ENCODE data around the gene ZNF8.
"Not testable (repeated sequence)": the region's sequence is repeated elsewhere in the genome, so short reads cannot be mapped to it uniquely, and the experiment has no call there.

ZNF8 gene

DNA sequence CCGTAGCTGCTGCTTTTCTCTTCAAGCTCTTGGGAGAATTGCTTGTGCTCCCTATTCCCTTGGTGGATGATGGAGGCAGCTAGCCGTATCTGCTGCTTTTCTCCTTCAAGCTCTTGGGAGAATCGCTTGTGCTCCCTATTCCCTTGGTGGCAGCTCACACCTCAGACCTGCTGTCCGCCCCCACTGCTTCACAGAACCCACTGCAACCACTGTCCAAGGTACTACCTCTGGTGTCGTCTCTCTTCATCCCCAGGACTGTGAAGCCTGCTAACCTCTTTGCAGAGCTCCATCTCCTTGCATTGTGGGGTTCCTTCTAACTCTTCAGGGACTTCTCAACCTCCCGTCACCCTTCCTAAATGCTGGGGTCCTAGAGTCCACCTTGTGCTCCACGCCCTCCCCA lies 21.9 kb downstream of the ZNF8 start:
- no peak for DNase-seq

DNA sequence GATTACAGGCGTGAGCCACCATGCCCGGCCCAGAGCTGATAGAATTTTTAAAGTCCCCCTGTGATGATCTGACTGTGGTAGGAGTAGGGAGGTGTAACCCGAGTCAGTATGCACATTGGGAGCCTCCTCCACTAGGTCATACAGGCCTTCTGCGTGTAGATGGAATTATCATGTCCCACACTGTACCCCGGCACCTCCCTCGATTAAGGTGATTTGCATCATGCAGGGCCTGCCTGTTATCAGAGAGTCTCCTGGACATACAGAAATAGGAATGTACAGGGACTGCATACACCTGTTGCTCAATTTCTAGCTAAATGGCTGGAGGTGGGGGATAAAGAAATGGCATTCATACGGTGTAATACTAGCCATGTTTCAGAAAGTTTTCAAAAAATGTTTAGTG lies 25.5 kb downstream of the ZNF8 start:
- DNase-seq, result no peak

DNA sequence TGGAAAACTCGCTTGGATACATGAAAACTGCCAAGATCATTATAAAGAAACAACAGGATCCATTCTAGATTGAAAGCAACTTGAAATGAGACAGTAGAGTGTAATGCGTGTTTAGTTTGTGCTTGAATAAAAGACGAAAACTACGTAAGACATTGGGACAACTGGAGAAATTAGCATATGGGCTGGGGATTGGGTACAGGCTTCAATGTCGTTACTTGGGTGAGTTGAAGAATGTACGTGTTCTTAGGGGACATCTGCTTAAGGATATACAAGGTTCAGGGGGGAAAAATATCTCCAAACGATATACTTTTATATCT lies 26.0 kb downstream of the ZNF8 start:
- DNase-seq, result no peak

DNA sequence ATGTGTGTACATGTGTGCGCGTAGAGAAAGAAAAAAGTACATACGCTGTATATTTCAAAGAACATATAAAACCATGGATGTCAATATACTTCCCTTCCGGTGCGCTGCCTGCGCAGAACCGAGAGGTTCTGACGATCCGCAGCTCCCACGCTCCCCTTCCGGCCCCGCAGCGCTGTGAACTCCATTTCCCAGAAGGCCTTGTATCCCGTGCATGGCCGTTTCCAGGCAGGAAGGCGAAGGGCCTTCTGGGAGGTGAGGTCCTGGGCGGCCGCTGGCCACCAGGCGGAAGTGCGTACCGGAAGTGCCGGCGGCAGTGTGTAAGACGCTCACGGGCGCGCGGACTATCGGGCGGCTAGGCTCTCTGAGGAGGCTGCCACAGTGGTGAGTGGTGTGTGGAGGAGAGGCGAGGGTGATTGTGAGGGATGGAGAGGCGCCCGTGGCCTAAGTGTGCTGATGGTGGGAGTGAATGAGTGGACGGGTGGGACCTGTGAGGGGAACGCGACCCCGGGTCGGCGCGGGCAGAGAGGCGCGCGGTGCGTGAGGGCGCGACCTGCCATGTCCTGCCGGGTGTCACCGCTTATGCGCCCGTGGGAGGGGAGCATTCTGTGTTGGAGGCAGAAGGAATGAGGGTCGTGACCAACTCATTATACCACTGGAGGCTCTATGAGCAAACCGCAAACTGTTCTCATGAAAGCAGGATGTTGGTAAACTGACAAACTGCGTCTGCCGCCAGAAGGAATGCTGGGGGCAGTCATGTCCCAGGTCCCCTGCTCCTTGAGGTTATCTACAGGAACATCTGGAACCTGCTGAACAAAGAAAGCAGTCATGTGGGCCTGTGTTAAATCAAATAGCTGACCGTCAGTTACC lies 26.5 kb downstream of the ZNF8 start, which contains the start of gene ERVK3-1:
Gene ERVK3-1 (plus strand): TSS at position 313 of the 867 bp plus-strand sequence. CDS start 6,792 bp downstream, outside the sequence.
- DNase-seq, result peak; percentile 96

DNA sequence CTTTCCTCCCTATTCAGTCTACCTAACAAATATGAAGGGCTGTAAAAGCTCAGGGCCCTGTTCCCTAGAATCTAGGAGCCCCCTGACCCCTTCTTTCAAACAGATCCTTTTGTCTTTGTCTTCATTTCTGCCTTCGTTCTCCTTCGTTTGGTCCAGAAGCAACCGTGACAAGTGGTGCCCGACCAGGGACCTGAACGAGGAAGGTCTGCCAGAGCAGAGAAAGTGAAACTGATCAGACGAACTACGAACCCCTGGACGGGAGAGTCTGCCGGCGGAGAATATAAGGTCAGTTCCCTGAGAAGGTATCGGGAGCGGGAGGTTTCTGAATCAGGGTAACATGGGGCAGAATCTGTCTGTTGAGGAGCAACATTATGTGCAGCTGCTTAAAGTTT lies 27.2 kb downstream of the ZNF8 start:
- DNase-seq, result no peak

DNA sequence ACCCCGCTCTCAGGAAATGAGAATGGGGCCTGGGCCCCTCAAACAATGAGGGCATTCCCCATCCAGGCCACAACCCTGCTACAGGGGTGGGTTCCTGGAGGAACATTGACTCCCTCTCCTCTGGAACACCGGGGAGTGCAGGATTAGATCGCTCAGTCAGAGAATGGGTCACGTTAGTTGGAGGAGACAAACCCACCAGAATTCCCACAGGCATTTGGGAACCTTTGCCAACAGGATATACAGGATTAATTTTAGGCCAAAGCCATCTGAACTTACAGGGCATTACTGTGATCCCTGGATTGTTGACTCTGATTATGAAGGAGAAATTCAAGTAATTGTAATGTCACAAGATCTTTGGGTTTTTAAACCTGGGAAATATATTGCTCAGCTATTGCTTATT lies 29.0 kb downstream of the ZNF8 start:
- DNase-seq, result no peak

DNA sequence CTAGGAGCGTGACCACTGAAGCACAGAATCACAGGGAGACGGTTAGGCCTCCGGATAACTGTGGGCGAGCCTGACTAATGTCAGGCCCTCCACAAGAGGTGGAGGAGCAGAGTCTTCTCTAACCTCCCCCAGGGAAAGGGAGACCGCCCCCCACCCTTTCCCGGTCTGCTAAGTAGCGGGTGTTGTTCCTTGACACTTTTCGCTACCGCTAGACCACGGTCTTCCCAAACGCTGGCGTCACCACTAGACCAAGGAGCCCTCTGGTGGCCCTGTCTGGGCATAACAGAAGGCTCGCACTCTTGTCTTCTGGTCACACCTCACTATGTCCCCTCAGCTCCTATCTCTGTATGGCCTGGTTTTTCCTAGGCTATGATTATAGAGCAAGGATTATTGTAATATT lies 31.9 kb downstream of the ZNF8 start:
- not testable (repeated sequence) for DNase-seq

DNA sequence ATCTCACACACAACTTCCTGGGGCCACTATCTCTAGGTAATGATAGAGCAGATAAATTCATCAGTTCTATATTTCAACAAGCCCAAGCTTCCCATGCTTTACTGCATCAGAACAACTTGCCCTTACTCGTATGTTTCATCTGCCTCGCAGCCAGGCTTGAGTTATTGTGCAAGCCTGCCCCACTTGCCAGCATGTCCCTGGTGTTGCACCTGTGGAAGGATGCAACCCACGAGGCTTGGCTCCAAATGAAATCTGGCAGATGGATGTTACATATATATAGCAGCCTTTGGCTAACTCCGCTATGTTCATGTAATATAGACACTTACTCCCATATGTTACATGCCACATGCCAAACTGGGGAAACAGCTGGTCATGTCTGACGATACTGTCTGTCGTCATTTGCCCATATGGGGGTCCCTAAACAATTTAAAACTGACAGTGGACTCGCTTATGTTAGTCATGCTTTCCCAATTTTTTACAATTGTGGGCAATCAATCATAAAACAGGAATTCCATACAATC lies 32.6 kb downstream of the ZNF8 start:
- DNase-seq, result no peak

DNA sequence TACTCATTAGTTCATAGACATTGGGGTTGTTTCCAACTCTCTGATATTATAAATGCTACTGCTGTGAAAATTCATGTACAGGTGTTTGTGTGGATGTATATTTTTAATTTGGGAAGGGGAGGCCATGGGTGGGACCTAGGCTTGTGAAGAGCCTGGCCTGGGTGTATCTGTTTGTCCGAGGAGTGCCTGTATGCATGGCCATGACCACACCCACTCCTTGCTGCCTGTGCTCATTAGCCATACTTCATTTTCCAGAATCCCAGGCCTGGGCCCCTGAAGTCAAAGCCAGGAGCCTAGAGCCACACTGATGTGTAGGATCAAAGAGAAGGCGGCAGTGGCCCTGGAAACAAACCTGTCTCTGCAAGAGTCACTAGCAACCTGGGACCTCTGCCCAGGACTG lies 36.8 kb downstream of the ZNF8 start:
- no peak for DNase-seq

DNA sequence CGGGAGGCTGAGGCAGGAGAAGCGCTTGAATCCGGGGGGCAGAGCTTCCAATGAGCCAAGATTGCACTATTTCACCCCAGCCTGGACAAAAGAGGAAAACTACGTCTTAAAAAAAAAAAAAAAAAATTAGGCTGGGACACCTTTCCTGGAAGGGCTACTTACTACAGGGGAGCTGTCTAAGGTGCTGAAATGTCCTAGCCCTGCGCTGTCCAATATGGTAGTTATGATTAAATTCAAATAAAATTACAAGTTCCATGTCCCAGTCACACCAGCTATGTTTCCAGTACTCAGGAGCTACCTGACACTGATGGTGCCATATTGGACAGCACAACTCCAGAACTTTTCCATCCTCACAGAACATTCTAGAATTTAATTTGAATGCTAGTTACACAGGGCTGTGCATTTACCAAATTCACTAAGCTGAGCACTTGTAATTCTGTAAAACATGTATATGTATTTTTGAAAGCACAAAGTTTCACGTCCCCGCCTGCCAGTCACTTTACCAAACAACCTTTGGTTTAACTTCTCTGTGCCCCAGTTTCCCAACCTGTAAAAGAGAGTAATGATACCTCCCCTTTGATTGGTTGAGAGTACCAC lies 38.8 kb downstream of the ZNF8 start:
- no peak for DNase-seq

DNA sequence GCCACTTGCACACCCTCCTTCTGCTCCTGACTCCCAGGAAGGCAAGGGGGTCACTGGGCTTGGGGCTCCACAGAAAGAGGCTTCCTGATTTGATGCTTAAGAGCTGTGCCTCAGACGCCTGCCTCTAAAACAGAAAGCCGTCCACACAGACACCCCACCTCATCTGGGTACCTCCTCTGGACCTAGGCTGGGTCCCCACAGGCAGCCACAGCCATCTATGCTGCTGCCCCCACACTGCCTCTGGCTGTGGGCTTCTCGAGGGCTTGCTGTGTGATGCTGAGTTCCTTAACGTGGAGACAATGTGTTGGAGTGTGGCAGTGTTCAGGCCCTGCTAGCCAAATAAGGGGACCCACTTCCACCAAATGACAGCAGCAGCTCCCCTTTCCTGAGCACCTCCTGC lies 39.5 kb downstream of the ZNF8 start:
- DNase-seq, result no peak

DNA sequence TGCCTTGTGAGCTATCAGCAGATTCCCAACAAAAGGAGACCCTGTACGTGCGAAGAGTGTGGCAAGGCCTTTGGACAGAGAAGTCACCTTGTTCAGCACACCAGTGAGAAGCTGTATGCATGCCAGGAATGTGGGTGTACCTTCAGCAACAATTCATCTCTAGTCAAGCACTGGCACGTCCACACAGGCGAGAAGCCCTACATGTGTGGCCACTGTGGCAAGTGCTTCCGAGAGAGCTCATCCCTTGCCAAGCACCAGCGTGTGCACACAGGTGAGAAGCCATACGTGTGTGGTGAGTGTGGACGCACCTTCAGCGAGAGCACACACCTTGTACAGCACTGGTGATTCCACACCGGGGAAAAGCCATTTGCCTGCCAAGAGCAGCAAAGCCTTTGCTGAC lies 40.5 kb downstream of the ZNF8 start:
- DNase-seq, result no peak

DNA sequence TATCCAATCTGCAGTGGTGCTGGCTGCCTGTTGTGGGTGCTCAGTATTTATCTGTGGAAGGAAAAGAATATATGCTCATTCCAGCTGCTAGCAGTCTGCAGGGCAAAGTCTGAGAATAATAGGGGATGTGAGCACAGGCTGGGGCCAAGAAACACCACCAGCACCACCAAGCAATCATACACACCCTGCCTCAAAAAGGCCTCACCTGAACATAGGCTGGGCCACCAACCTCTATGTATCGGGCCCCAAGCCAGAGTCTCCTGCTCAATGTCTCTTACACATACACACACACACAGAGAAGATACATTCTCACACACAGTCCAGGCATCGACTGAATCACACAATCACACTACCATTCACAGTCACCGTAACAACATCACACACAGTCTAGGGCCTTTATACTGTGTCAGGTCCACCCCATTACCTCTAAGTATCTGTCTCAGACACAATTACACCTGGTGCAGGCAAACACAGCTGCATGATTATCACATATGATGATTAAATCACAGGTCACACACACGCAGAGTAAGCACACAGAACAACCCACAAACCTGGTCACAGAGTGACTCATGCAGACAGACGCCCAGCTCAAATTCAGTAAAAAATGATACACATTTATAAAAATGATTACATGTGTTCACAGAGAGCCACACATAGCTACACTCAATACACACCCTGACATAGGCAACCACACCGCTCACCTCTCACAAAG lies 46.7 kb downstream of the ZNF8 start:
- no peak for DNase-seq

DNA sequence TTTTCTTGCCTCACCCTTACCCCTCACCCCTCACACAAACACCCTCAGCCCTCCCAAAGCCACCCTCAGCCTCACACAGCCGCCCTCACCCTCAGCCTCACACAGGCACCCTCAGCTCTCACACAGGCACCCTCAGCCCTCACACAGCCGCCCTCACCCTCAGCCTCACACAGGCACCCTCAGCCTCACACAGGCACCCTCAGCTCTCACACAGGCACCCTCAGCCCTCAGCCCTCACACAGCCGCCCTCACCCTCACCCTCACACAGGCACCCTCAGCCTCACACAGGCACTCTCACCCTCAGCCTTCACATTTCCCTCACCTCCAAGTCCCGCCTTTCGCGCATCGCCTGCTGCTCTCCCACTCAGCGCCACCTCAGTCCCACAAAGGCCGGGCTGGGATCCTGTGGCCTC lies 47.8 kb downstream of the ZNF8 start:
- no peak for DNase-seq

DNA sequence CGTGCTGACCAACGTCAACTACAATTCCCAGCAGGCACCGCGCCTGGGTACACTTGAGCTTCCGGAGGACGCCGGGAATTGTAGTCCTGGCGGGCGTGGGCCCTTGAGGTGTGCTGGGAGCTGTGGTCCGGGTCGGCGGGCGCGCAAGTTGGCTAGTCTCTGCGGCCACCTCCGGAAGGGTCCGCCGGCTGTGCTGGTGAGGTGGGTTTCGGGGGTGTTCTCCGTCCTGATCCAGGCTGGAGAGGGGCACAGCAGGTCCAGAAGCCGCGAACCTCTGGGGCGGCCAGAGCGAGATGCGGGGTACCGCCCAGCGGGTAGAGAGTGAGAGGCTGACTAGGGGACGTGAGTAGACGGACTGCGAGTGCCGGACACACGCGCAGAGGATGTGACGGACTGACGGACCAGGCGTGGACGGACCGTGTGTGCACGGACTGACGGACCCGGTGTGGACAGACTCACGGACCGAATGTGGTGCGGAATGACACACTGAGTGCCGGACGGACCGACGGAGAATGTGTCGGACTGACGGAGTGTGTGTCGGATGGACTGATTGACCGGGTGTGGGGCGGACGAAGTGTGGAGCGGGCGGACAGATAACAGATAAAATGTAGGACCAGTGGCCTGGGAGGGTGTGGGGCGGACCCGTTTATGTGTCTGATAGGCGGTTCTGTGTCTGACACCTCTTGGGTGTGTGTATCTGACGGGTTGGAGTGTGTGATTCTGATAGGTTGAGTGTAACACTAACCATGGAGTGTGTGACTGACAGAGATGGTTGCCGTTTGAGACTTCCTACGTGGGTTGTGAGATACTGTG lies 48.4 kb downstream of the ZNF8 start, which contains the start of gene ZSCAN22:
Gene ZSCAN22 (plus strand): TSS at position 81 of the 813 bp plus-strand sequence. CDS start 7,809 bp downstream, outside the sequence.
- DNase-seq, result peak; percentile 79

DNA sequence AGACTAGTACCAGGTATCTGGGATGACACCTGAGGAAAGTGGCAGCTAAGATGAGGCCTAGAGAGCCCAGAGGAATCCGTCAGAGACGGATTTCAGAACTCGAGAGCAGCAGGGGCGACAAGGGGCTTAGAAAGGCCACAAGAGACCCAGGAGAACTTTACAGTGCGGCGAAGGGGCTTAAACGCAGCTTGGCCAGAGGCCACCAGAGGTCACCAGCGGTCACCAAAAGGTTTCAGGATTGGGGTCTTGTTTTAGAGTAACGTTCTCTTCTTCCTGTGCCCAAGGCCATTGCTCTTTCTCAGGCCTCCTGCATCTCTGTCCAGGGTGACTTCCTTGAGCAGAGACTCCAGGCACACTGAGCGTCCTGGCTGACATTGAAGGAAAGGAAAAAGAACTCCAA lies 50.2 kb downstream of the ZNF8 start:
- peak; percentile 8 for DNase-seq

DNA sequence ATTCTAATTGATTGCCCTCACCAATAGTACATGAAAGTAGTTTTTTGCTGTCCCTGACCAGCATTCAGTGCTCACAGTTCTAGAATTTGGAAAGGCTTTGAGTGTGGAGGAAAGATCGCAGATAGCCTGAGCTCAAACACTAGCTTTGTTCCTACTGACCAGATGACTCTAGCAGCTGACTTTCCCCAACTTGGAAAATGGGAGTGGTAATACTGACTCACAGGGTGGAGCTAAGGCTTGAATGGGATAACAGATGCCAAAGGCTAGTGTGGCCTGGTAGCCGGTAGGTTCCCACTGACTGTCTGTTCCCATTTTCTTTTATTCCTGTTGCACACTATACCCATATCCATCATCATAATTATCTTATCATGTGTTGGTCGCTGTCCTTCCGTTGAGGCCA lies 51.7 kb downstream of the ZNF8 start:
- DNase-seq, result no peak

DNA sequence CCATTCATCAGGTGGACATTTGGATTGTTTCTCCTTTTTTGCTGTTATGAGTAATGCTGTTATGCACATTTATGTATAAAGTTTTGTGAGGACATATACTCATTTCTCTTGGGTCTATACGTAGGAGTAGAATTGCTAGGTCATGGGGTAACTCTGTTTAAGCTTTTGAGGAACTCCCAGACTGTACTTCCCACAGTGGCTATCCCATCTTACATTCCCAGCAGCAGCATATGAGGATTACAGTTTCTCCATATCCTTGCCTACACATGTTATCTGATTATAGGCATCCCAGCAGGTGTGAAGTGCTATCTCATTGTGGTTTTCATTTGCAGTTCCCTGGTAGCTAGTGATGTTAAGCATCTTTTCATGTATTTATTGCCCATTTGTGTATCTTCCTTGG lies 53.9 kb downstream of the ZNF8 start:
- no peak for DNase-seq

DNA sequence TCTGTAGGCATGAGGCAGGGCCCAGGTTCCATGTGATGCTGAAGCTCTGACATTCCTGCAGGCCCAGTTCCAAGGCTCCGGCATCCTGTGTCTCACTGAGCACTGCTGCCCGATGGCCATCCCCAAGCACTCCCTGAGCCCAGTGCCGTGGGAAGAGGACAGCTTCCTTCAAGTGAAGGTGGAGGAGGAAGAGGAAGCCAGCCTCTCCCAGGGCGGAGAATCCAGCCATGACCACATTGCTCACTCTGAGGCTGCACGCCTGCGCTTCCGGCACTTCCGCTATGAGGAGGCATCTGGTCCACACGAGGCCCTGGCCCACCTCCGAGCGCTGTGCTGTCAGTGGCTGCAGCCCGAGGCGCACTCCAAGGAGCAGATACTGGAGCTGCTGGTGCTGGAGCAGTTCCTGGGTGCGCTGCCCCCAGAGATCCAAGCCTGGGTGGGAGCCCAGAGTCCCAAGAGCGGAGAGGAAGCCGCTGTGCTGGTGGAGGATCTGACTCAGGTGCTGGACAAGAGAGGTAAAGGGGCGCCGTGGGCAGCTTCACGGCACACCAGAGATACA lies 56.0 kb downstream of the ZNF8 start:
- no peak for DNase-seq

DNA sequence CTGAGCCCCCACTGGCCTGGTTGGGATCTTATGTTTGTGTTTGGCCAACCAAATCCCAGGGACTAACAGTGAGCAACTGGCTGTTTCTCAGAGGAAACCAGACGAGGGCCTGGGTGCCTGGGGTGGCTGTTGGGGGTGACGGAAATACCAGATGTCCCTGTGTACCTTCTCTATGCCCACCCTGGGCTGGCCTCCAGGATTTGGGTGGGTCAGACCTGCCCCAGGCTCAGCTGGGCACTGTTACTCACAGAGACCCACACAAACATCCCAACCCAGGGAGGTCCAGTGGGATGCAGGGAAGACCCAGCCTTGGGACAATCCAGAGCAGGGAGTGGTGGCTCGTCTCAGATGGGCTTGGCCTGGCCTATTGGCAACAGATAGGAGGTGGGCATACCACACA lies 56.9 kb downstream of the ZNF8 start:
- DNase-seq, result no peak

DNA sequence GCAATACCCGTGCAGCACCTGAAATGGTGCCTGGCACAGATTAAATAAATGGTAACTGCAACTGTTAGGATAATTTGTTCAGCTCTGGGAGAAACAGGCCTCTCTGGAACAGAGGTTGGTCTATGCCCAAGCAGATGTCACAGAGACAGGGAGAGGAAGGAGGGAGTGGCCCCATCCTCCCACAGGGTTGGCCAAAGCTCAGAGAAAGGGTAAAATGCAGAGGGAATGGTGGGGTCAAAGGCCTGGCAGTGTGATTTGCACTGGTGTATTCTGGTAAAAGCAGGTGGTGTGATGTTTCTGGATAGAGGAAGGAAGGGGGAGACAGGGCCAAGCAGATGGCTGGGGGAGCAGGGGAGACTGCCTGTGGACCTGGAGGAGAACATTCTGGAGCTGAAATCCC lies 57.5 kb downstream of the ZNF8 start:
- DNase-seq, result no peak

DNA sequence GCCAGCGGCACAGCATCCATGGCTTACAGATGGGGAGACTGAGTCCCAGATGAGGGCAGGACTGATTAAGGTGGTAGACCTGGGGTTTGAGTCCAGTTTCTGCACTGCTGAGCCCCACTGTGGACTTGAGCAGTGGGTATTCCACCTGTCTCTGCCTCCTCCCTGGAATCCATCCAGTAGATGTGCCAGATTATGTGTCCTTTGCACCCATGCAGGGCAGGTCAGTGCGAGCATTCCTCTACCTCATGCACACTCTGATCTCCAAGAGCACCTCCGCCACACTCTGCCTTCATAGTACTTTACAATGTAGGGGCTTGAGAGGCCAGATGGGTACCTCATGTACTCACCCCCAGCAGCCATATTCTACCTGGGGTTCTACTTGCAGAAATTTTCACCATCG lies 58.1 kb downstream of the ZNF8 start:
- no peak for DNase-seq

DNA sequence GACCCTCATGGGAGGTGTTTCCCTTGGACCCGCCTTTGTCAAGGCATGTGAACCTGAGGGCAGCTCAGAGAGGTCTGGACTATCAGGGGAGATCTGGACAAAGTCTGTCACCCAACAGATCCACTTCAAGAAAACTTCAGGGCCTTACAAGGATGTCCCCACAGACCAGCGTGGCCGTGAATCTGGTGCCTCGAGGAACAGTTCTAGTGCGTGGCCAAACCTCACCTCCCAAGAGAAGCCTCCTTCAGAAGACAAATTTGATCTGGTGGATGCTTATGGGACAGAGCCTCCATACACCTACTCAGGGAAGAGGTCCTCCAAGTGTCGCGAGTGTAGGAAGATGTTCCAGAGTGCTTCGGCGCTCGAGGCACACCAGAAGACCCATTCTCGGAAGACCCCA lies 59.6 kb downstream of the ZNF8 start:
- no peak for DNase-seq

Data from NCI-H1105 (cell line).